CD14-positive monocyte (primary cell): ENCODE results near the gene PRSS33. TPM values are rescaled to one million over a fixed set of nuclear protein-coding genes. Genes with fewer than 3 reads are reported as not detected.
A peak's percentile ranks its signal among the peaks of the same experiment; 100 is the strongest.

Source experiments
- DNase-seq, 3 donors: peaks; one replicate each; pipeline ENCODE4 v3.0.0-alpha.2; 2011 to 2022
- H2AFZ ChIP-seq: 2 replicates; pipeline ENCODE4 v1.6.0; 2012; ENCODE audit warnings: mild to moderate bottlenecking, low read depth, low read length, inconsistent platforms; ENCODE audit not compliant: insufficient read depth, poor library complexity, severe bottlenecking
- H3K27ac ChIP-seq, 2 donors: 1 replicate in 1 of 2; 2 replicates in 1 of 2; pipeline ENCODE4 v1.5.1; 2012 to 2013; ENCODE audit warnings: low read length in 2 of 2, control low read depth in 1 of 2, inconsistent platforms in 1 of 2, low read depth in 1 of 2, mild to moderate bottlenecking in 1 of 2
- H3K27me3 ChIP-seq, 2 donors: one replicate each; pipeline versions ENCODE4 v1.6.0 to v1.6.1; 2011 to 2013; ENCODE audit warnings: low read length in 2 of 2; ENCODE audit not compliant: control insufficient read depth in 2 of 2, insufficient read depth in 2 of 2
- H3K36me3 ChIP-seq, 2 donors: replicated peaks in 1 of 2; 1 replicate in 1 of 2; 2 replicates in 1 of 2; pipeline versions ENCODE4 v1.5.1 to v1.6.1; 2012 to 2013; ENCODE audit warnings: low read length in 2 of 2, control low read depth in 1 of 2, inconsistent platforms in 1 of 2, mild to moderate bottlenecking in 1 of 2; ENCODE audit not compliant: insufficient read depth in 2 of 2, control insufficient read depth in 1 of 2
- H3K4me1 ChIP-seq, 2 donors: 1 replicate in 1 of 2; 2 replicates in 1 of 2; pipeline versions ENCODE4 v1.5.1 to v1.6.1; 2012 to 2013; ENCODE audit warnings: low read length in 2 of 2, control low read depth in 1 of 2, inconsistent platforms in 1 of 2, mild to moderate bottlenecking in 1 of 2, moderate library complexity in 1 of 2; ENCODE audit not compliant: insufficient read depth in 2 of 2, control insufficient read depth in 1 of 2
- H3K4me2 ChIP-seq: replicated peaks from 2 replicates; pipeline ENCODE3; 2012; ENCODE audit warnings: low read length, moderate library complexity, mild to moderate bottlenecking; ENCODE audit not compliant: poor library complexity, severe bottlenecking; ENCODE audit errors: extremely low read depth
- H3K4me3 ChIP-seq, 3 experiments: fragments of 200-600 bp in 1 of 3; sonication (generic) in 1 of 3; replicated peaks in 1 of 3; 1 replicate in 2 of 3; 2 replicates in 1 of 3; pipeline ENCODE4 v1.5.1; 2011 to 2013; ENCODE audit warnings: low read length in 3 of 3, mild to moderate bottlenecking in 3 of 3, control low read depth in 2 of 3, low read depth in 2 of 3, inconsistent platforms in 1 of 3, moderate library complexity in 1 of 3
- H3K79me2 ChIP-seq: 2 replicates; pipeline ENCODE4 v1.6.0; 2012; ENCODE audit warnings: mild to moderate bottlenecking, control low read depth, inconsistent platforms, low read length, moderate library complexity; ENCODE audit not compliant: insufficient read depth
- H3K9ac ChIP-seq: 2 replicates; pipeline ENCODE4 v1.6.0; 2017; ENCODE audit warnings: low read length, mild to moderate bottlenecking; ENCODE audit not compliant: insufficient read depth, poor library complexity, severe bottlenecking
- H3K9me3 ChIP-seq, 2 donors: replicated peaks in 1 of 2; 1 replicate in 1 of 2; 2 replicates in 1 of 2; pipeline versions ENCODE4 v1.5.1 to v1.6.1; 2012 to 2013; ENCODE audit warnings: low read length in 2 of 2, control low read depth in 1 of 2; ENCODE audit not compliant: control insufficient read depth in 1 of 2, insufficient read depth in 1 of 2
- H4K20me1 ChIP-seq: 2 replicates; pipeline ENCODE4 v1.6.0; 2012; ENCODE audit warnings: mild to moderate bottlenecking, low read length, control low read depth, moderate library complexity; ENCODE audit not compliant: insufficient read depth
- H3K27ac Mint-ChIP-seq, 7 donors: one replicate each; pipeline ENCODE4 v1.8.0; 2020; ENCODE audit warnings: mild to moderate bottlenecking in 7 of 7, mixed read lengths in 7 of 7, moderate library complexity in 6 of 7, inconsistent platforms in 2 of 7
- H3K27me3 Mint-ChIP-seq, 3 donors: one replicate each; pipeline ENCODE4 v1.8.0; 2021 to 2022; ENCODE audit warnings: low read depth in 3 of 3, mild to moderate bottlenecking in 3 of 3, mixed read lengths in 3 of 3, moderate library complexity in 3 of 3, inconsistent platforms in 1 of 3
- H3K36me3 Mint-ChIP-seq, 2 donors: one replicate each; pipeline ENCODE4 v1.8.0; 2020; ENCODE audit warnings: mixed read lengths in 2 of 2, inconsistent platforms in 1 of 2, mild to moderate bottlenecking in 1 of 2
- H3K4me1 Mint-ChIP-seq: one replicate; pipeline ENCODE4 v1.8.0; 2020; ENCODE audit warnings: mild to moderate bottlenecking, mixed read lengths
- H3K4me3 Mint-ChIP-seq, 2 donors: one replicate each; pipeline ENCODE4 v1.8.0; 2020; ENCODE audit warnings: mild to moderate bottlenecking in 2 of 2, mixed read lengths in 2 of 2, moderate library complexity in 1 of 2
- H3K9me3 Mint-ChIP-seq, 7 donors: one replicate each; pipeline ENCODE4 v1.8.0; 2020 to 2022; ENCODE audit warnings: mixed read lengths in 7 of 7, mild to moderate bottlenecking in 6 of 7, moderate library complexity in 6 of 7, inconsistent platforms in 2 of 7
- WGBS: methylation state at CpG from one replicate; pipeline ENCODE4 v1.1.5; 2013; ENCODE audit warnings: missing lambda C conversion rate; ENCODE audit not compliant: insufficient coverage; 5-methylcytosine and 5-hydroxymethylcytosine counted together
- intact Hi-C, 2 donors: fragments of 100-400 bp; cut with micrococcal nuclease; formaldehyde crosslinking; loops; one replicate each; pipeline versions ENCODE4 v1.15.0 to v1.15.1; 2023
- polyA plus RNA-seq, 3 donors: library from polyadenylated mRNA; depleted of rRNA in 1 of 3; unstranded in 2 of 3; stranded (reverse) in 1 of 3; fragments of 300-500 nt in 2 of 3; fragments of >200 nt in 1 of 3; fragmentation: Illumina TruSeq in 2 of 3; gene quantifications; 1 replicate in 2 of 3; 2 replicates in 1 of 3; pipeline ENCODE4 v1.2.3, GENCODE V29; 2012 to 2021
- TF ChIP-seq, protein P1 (sequence below): fragments of 200-600 bp; IDR thresholded peaks from one replicate; pipeline ENCODE4 v1.8.0; 2022; ENCODE audit warnings: antibody characterized with exemption, mild to moderate bottlenecking

Gene PRSS33
- polyA plus RNA-seq, 3 donors, result 0.05 TPM; not detected in 2

DNA sequence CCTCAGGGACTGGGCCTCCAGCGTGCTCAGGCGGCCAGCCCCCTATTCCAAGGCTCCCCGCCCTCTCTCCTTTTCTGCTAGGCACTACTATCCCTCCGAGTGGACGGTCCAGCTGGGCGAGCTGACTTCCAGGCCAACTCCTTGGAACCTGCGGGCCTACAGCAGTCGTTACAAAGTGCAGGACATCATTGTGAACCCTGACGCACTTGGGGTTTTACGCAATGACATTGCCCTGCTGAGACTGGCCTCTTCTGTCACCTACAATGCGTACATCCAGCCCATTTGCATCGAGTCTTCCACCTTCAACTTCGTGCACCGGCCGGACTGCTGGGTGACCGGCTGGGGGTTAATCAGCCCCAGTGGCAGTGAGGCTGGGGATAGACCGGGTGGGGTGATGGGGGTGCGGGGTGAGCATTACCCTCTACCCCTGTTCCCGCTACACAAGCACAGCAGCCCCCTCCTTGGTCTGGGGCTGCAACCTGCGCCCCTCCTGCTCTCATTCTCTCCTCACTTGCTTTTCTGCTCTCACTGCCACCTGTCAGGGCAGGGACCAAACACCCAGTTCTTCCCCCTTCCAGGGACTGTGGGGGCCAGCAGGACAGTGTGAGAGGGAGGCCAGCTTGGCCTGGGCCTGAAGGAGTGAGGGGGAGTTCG lies 12.0 kb upstream of the PRSS33 start:
- Mint-ChIP-seq H3K4me3 (no peak overlapping the region), H3K27ac (peak overlapping the region in 2 of 7 donors; percentile 4 to 19), H3K4me1 (peaks cover 37% of the 10 kb centered on the region), H3K9me3 (peaks cover 7 to 13% (median 9%) of the 10 kb centered on the region in 7 donors), H3K36me3 (no peaks in the 10 kb centered on the region), H3K27me3 (peaks cover 3 to 13% (median 7%) of the 10 kb centered on the region in 3 donors)
- Histone ChIP-seq H3K4me3 (no peak overlapping the region), H3K79me2 (no peaks in the 10 kb centered on the region), H3K9ac (no peak overlapping the region), H3K27me3 (no peaks in the 10 kb centered on the region), H3K36me3 (no peaks in the 10 kb centered on the region), H2AFZ (peak overlapping the region; percentile 30), H3K9me3 (peaks cover 6% of the 10 kb centered on the region in 2 donors), H4K20me1 (no peaks in the 10 kb centered on the region), H3K4me2 (no peak overlapping the region), H3K4me1 (peaks cover 30 to 47% of the 10 kb centered on the region in 2 donors), H3K27ac (no peak overlapping the region)
- DNase-seq, result no peak
- WGBS, result 99% methylated on average over 11 of the region's 21 CpGs
- TF ChIP-seq, protein P1, sequence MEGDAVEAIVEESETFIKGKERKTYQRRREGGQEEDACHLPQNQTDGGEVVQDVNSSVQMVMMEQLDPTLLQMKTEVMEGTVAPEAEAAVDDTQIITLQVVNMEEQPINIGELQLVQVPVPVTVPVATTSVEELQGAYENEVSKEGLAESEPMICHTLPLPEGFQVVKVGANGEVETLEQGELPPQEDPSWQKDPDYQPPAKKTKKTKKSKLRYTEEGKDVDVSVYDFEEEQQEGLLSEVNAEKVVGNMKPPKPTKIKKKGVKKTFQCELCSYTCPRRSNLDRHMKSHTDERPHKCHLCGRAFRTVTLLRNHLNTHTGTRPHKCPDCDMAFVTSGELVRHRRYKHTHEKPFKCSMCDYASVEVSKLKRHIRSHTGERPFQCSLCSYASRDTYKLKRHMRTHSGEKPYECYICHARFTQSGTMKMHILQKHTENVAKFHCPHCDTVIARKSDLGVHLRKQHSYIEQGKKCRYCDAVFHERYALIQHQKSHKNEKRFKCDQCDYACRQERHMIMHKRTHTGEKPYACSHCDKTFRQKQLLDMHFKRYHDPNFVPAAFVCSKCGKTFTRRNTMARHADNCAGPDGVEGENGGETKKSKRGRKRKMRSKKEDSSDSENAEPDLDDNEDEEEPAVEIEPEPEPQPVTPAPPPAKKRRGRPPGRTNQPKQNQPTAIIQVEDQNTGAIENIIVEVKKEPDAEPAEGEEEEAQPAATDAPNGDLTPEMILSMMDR, result no peak
- intact Hi-C loops, result no loop called here

DNA sequence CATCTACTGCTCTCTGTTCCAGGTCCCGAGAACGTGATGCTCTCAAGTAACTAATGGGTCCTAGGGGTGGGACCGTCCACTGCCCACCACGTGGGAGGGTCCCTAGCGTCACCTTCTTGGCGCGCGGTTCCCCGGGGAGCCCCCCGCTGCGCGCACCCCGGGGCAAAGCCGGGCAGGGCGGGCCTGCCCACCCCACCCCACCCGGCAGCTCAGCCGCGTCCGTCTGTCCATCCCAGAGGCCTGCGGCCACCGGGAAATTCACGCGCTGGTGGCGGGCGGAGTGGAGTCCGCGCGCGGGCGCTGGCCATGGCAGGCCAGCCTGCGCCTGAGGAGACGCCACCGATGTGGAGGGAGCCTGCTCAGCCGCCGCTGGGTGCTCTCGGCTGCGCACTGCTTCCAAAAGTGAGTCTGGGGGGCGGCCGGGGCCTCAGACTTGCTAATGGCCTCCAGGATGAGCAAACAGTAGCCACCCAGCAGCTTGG lies 11.4 kb upstream of the PRSS33 start:
- 94% methylated on average over 25 of the region's 39 CpGs for WGBS
- Mint-ChIP-seq H3K27ac (no peak overlapping the region), H3K36me3 (no peaks in the 10 kb centered on the region), H3K4me3 (no peak overlapping the region), H3K27me3 (peaks cover under 1 to 10% (median 4%) of the 10 kb centered on the region in 3 donors), H3K4me1 (peaks cover 43% of the 10 kb centered on the region), H3K9me3 (peaks cover 1 to 7% (median 4%) of the 10 kb centered on the region in 7 donors)
- H3K9me3 ChIP-seq, result peaks cover 0 to under 1% of the 10 kb centered on the region in 2 donors
- H4K20me1 ChIP-seq, result no peaks in the 10 kb centered on the region
- no peak overlapping the region for H3K4me3 ChIP-seq
- intact Hi-C loops, result no loop called here
- H2AFZ ChIP-seq, result peak overlapping the region; percentile 46
- TF ChIP-seq, protein P1, result no peak
- no peak overlapping the region for H3K27ac ChIP-seq
- peaks cover 36 to 53% of the 10 kb centered on the region in 2 donors for H3K4me1 ChIP-seq
- H3K9ac ChIP-seq, result no peak overlapping the region
- H3K27me3 ChIP-seq, result no peaks in the 10 kb centered on the region
- DNase-seq, result no peak
- no peak overlapping the region for H3K4me2 ChIP-seq
- no peaks in the 10 kb centered on the region for H3K36me3 ChIP-seq
- no peaks in the 10 kb centered on the region for H3K79me2 ChIP-seq
